ENCODE measurements around the gene SLC9A7.

The SLC9A7 gene

DNA sequence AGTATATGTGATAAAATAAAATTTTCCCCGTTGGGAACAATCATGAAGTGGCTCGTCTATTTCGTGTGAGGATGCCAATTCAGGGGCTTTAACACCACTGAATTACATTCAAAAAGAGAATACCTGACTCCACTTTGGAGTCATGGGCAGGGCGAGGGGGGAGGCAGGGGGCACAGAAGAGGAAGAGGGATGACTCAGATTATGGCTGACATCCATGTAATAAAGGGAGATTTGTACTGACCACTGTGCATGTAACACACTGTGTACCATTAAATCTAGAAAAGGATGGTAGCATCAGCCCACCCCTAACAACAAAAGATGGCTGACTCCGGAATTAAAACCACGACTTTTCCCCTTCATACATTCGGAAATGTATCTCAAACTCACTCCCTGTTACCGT lies 1.3 kb downstream of the SLC9A7 start:
- Histone ChIP-seq H3K23ac (ENCODE audit: low read length) (no peak overlapping the region), H4K91ac (ENCODE audit: low read depth, low read length) (no peak overlapping the region), H3K4me1 (ENCODE audit: control insufficient read depth in 1 of 2, insufficient read depth in 2 of 2, low read length in 2 of 2) (peaks cover 6 to 14% of the 10 kb centered on the region in 2 experiments), H2BK120ac (ENCODE audit: insufficient read depth, low read length, poor library complexity) (no peak overlapping the region), H3K79me1 (ENCODE audit: low read length) (peaks cover 2% of the 10 kb centered on the region), H3K4me2 (ENCODE audit: low read length) (peak overlapping the region; percentile 71), H2BK5ac (ENCODE audit: low read depth, low read length, poor library complexity) (no peak overlapping the region), H3K4me3 (ENCODE audit: low read depth, low read length) (no peak overlapping the region), H3K27me3 (ENCODE audit: insufficient read depth, low read length) (no peaks in the 10 kb centered on the region), H3K14ac (ENCODE audit: low read length) (no peak overlapping the region), H3K4ac (ENCODE audit: low read depth, low read length) (no peak overlapping the region), H3K9me3 (ENCODE audit: insufficient read depth, low read depth, low read length) (no peaks in the 10 kb centered on the region), H2AK5ac (ENCODE audit: low read length) (no peak overlapping the region), H2BK12ac (ENCODE audit: low read length) (no peak overlapping the region), H3K36me3 (ENCODE audit: control insufficient read depth in 1 of 2, insufficient read depth in 2 of 2, low read length in 2 of 2) (no peaks in the 10 kb centered on the region), H3K9ac (ENCODE audit: low read length) (no peak overlapping the region), H3K79me2 (ENCODE audit: control insufficient read depth, insufficient read depth, low read length, poor library complexity) (no peaks in the 10 kb centered on the region), H4K12ac (ENCODE audit: low read depth, low read length) (no peak overlapping the region), H2AFZ (ENCODE audit: insufficient read depth, low read length, poor library complexity) (no peak overlapping the region), H3K18ac (ENCODE audit: low read length) (no peak overlapping the region), H4K8ac (ENCODE audit: low read depth, low read length) (no peak overlapping the region), H3K27ac (ENCODE audit: low read depth, low read length) (no peak overlapping the region)
- DNase-seq = no peak
- WGBS (ENCODE audit: extremely low coverage, insufficient coverage, insufficient read length) = no CpG with 5 or more reads among the region's 8 CpGs

DNA sequence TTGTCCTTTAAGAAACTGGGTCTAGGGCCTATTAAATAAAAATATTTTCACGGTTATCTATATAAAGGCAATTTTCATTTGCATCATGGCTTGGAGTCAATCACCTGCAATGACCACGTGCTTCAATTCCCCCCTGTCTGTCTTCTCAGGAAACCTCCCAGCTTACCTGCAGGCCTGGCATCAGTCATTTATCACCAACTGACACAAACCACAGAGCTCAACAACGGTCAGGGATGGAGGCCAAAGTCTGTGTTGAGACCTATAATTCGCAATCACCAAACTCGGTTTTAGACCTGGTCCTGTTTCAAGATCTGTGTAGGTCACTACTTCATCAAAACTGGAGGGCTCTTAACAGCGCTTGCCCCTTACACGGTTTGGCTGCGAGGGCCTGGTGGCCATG lies 1.9 kb downstream of the SLC9A7 start:
- no peak overlapping the region for H2AK5ac ChIP-seq (ENCODE audit: low read length)
- H4K12ac ChIP-seq (ENCODE audit: low read depth, low read length) = no peak overlapping the region
- H2BK12ac ChIP-seq (ENCODE audit: low read length) = no peak overlapping the region
- H3K9me3 ChIP-seq (ENCODE audit: insufficient read depth, low read depth, low read length) = no peaks in the 10 kb centered on the region
- no peaks in the 10 kb centered on the region for H3K36me3 ChIP-seq (ENCODE audit: control insufficient read depth in 1 of 2, insufficient read depth in 2 of 2, low read length in 2 of 2)
- no peak overlapping the region for H2AFZ ChIP-seq (ENCODE audit: insufficient read depth, low read length, poor library complexity)
- no peak overlapping the region for H3K27ac ChIP-seq (ENCODE audit: low read depth, low read length)
- peaks cover 2% of the 10 kb centered on the region for H3K79me1 ChIP-seq (ENCODE audit: low read length)
- H3K27me3 ChIP-seq (ENCODE audit: insufficient read depth, low read length) = no peaks in the 10 kb centered on the region
- H3K4me2 ChIP-seq (ENCODE audit: low read length) = no peak overlapping the region
- H2BK5ac ChIP-seq (ENCODE audit: low read depth, low read length, poor library complexity) = no peak overlapping the region
- no peak overlapping the region for H3K23ac ChIP-seq (ENCODE audit: low read length)
- no peak overlapping the region for H2BK120ac ChIP-seq (ENCODE audit: insufficient read depth, low read length, poor library complexity)
- H3K4me1 ChIP-seq (ENCODE audit: control insufficient read depth in 1 of 2, insufficient read depth in 2 of 2, low read length in 2 of 2) = peaks cover 6 to 14% of the 10 kb centered on the region in 2 experiments
- no peak overlapping the region for H3K9ac ChIP-seq (ENCODE audit: low read length)
- no peak for DNase-seq
- no peak overlapping the region for H4K91ac ChIP-seq (ENCODE audit: low read depth, low read length)
- no peak overlapping the region for H4K8ac ChIP-seq (ENCODE audit: low read depth, low read length)
- no peak overlapping the region for H3K4me3 ChIP-seq (ENCODE audit: low read depth, low read length)
- no peak overlapping the region for H3K4ac ChIP-seq (ENCODE audit: low read depth, low read length)
- no peaks in the 10 kb centered on the region for H3K79me2 ChIP-seq (ENCODE audit: control insufficient read depth, insufficient read depth, low read length, poor library complexity)
- WGBS (ENCODE audit: extremely low coverage, insufficient coverage, insufficient read length) = no CpG with 5 or more reads among the region's 8 CpGs
- no peak overlapping the region for H3K14ac ChIP-seq (ENCODE audit: low read length)
- H3K18ac ChIP-seq (ENCODE audit: low read length) = no peak overlapping the region

DNA sequence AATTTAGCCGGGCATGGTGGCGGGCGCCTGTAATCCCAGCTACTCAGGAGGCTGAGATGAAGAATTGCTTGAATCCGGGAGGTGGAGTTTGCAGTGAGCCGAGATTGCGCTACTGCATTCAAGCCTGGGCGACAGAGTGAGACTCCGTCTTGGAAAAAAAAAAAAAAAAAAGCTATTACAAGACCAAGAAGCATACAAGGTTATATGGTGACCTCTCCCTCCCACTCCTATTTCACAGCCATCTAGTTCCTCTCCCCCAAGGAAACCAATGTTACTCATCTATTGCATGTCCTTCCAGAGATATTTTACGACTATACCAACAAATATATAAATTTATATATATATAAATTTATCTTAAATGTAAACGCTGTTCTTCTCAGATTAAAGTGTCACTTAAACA lies 3.2 kb downstream of the SLC9A7 start:
- no peak overlapping the region for H3K27ac ChIP-seq (ENCODE audit: low read depth, low read length)
- no peak for DNase-seq
- no CpG with 5 or more reads among the region's 10 CpGs for WGBS (ENCODE audit: extremely low coverage, insufficient coverage, insufficient read length)

DNA sequence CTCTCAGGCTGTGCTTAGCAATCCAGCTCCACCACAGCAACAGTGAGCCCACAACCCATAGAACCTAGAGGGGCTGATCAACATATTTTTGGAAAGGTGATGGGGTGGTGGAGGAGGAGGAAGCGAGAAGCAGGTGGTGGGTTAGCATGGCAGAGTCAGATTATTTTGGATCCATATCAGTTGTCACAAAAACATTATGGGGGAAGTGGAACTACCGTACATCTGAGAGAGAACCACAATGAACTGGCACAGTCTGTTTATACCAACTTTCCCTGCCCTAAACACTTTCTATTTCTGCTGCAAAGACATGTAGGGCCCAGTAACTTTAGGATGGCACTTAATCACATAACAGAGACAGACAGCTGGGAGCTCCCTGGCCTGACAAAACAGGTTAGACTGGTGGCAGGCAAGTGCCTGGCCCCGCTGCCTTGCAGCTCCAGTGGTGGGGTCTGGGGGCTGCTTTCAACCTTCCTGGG lies 4.3 kb downstream of the SLC9A7 start:
- WGBS (ENCODE audit: extremely low coverage, insufficient coverage, insufficient read length) = no CpG with 5 or more reads among the region's 3 CpGs
- Histone ChIP-seq H2AK5ac (ENCODE audit: low read length) (no peak overlapping the region), H3K18ac (ENCODE audit: low read length) (no peak overlapping the region)

More for the DNA sequence above, 3.2 kb downstream of the SLC9A7 start:
- no peak overlapping the region for H2BK5ac ChIP-seq (ENCODE audit: low read depth, low read length, poor library complexity)
- H3K23ac ChIP-seq (ENCODE audit: low read length) = no peak overlapping the region
- peaks cover 2% of the 10 kb centered on the region for H3K79me1 ChIP-seq (ENCODE audit: low read length)
- no peak overlapping the region for H3K4me3 ChIP-seq (ENCODE audit: low read depth, low read length)
- no peak overlapping the region for H2BK12ac ChIP-seq (ENCODE audit: low read length)
- H3K4me1 ChIP-seq (ENCODE audit: control insufficient read depth in 1 of 2, insufficient read depth in 2 of 2, low read length in 2 of 2) = peaks cover 6 to 14% of the 10 kb centered on the region in 2 experiments
- no peak overlapping the region for H3K14ac ChIP-seq (ENCODE audit: low read length)
- H3K4me2 ChIP-seq (ENCODE audit: low read length) = no peak overlapping the region
- no peak overlapping the region for H4K91ac ChIP-seq (ENCODE audit: low read depth, low read length)
- H3K9me3 ChIP-seq (ENCODE audit: insufficient read depth, low read depth, low read length) = no peaks in the 10 kb centered on the region
- no peak overlapping the region for H2BK120ac ChIP-seq (ENCODE audit: insufficient read depth, low read length, poor library complexity)
- no peak overlapping the region for H2AK5ac ChIP-seq (ENCODE audit: low read length)
- H3K4ac ChIP-seq (ENCODE audit: low read depth, low read length) = no peak overlapping the region
- no peaks in the 10 kb centered on the region for H3K27me3 ChIP-seq (ENCODE audit: insufficient read depth, low read length)
- H3K9ac ChIP-seq (ENCODE audit: low read length) = no peak overlapping the region
- no peak overlapping the region for H2AFZ ChIP-seq (ENCODE audit: insufficient read depth, low read length, poor library complexity)
- H4K8ac ChIP-seq (ENCODE audit: low read depth, low read length) = no peak overlapping the region
- no peaks in the 10 kb centered on the region for H3K79me2 ChIP-seq (ENCODE audit: control insufficient read depth, insufficient read depth, low read length, poor library complexity)
- H4K12ac ChIP-seq (ENCODE audit: low read depth, low read length) = no peak overlapping the region
- no peaks in the 10 kb centered on the region for H3K36me3 ChIP-seq (ENCODE audit: control insufficient read depth in 1 of 2, insufficient read depth in 2 of 2, low read length in 2 of 2)
- H3K18ac ChIP-seq (ENCODE audit: low read length) = no peak overlapping the region

More for the DNA sequence above, 4.3 kb downstream of the SLC9A7 start:
- peak in 1 of 2 donors; percentile 11 for DNase-seq
- no peak overlapping the region for H3K14ac ChIP-seq (ENCODE audit: low read length)
- no peak overlapping the region for H4K12ac ChIP-seq (ENCODE audit: low read depth, low read length)
- H2BK5ac ChIP-seq (ENCODE audit: low read depth, low read length, poor library complexity) = no peak overlapping the region
- H3K4me2 ChIP-seq (ENCODE audit: low read length) = no peak overlapping the region
- no peaks in the 10 kb centered on the region for H3K9me3 ChIP-seq (ENCODE audit: insufficient read depth, low read depth, low read length)
- H3K27me3 ChIP-seq (ENCODE audit: insufficient read depth, low read length) = no peaks in the 10 kb centered on the region
- H3K27ac ChIP-seq (ENCODE audit: low read depth, low read length) = no peak overlapping the region
- no peak overlapping the region for H3K9ac ChIP-seq (ENCODE audit: low read length)
- H2AFZ ChIP-seq (ENCODE audit: insufficient read depth, low read length, poor library complexity) = no peak overlapping the region
- H3K4me3 ChIP-seq (ENCODE audit: low read depth, low read length) = no peak overlapping the region
- no peak overlapping the region for H4K8ac ChIP-seq (ENCODE audit: low read depth, low read length)
- no peaks in the 10 kb centered on the region for H3K36me3 ChIP-seq (ENCODE audit: control insufficient read depth in 1 of 2, insufficient read depth in 2 of 2, low read length in 2 of 2)
- no peak overlapping the region for H3K4ac ChIP-seq (ENCODE audit: low read depth, low read length)
- H2BK12ac ChIP-seq (ENCODE audit: low read length) = no peak overlapping the region
- no peak overlapping the region for H2BK120ac ChIP-seq (ENCODE audit: insufficient read depth, low read length, poor library complexity)
- H3K23ac ChIP-seq (ENCODE audit: low read length) = no peak overlapping the region
- no peak overlapping the region for H4K91ac ChIP-seq (ENCODE audit: low read depth, low read length)
- H3K4me1 ChIP-seq (ENCODE audit: control insufficient read depth in 1 of 2, insufficient read depth in 2 of 2, low read length in 2 of 2) = peaks cover 6 to 13% of the 10 kb centered on the region in 2 experiments
- peaks cover 2% of the 10 kb centered on the region for H3K79me1 ChIP-seq (ENCODE audit: low read length)
- H3K79me2 ChIP-seq (ENCODE audit: control insufficient read depth, insufficient read depth, low read length, poor library complexity) = no peaks in the 10 kb centered on the region
